ENCODE data around the gene MMP24OS.

- TF ChIP-seq POLR2A (IDR thresholded peaks at IDR 0.05; ENCODE audit: low read length) = no peak
- no peak for TF ChIP-seq GATA1 (IDR thresholded peaks at IDR 0.05; ENCODE audit: low read depth, low read length)
Measured at GRCh38 chr20:35311409-35311808, 33.5 kb upstream of the MMP24OS start.
